GM12874 (cell line): Measurements from ENCODE around the gene CTDSP2.

Source experiments
- CTCF ChIP-seq: IDR thresholded peaks from 2 replicates; pipeline ENCODE4 v1.5.1; 2011; ENCODE audit warnings: low read depth, mild to moderate bottlenecking, control low read depth, low read length, moderate library complexity; ENCODE audit not compliant: insufficient read depth

CTDSP2 gene

GRCh38 chr12:57885207-57885606 lies 38.7 kb upstream of the CTDSP2 start:
- TF ChIP-seq CTCF, result no peak

- no peak for TF ChIP-seq CTCF
Observed at GRCh38 chr12:57883700-57884099, 37.2 kb upstream of the CTDSP2 start.

GRCh38 chr12:57883057-57883456 lies 36.5 kb upstream of the CTDSP2 start:
- TF ChIP-seq CTCF, result no peak

- no peak for TF ChIP-seq CTCF
Observed at GRCh38 chr12:57882575-57882974, 36.0 kb upstream of the CTDSP2 start.

- TF ChIP-seq CTCF, result no peak
Observed at GRCh38 chr12:57881475-57881874, 34.9 kb upstream of the CTDSP2 start.

GRCh38 chr12:57877876-57878275 lies 31.3 kb upstream of the CTDSP2 start:
- TF ChIP-seq CTCF, result no peak

- TF ChIP-seq CTCF, result no peak
Observed at GRCh38 chr12:57875753-57876547, 29.4 kb upstream of the CTDSP2 start.
